Measurements from ENCODE around the gene MSH2. TPM values are rescaled to one million over a fixed set of nuclear protein-coding genes. Genes with fewer than 3 reads are reported as not detected.

Gene MSH2
- total RNA-seq, 1 experiment from 2014 or later: 139 TPM

DNA sequence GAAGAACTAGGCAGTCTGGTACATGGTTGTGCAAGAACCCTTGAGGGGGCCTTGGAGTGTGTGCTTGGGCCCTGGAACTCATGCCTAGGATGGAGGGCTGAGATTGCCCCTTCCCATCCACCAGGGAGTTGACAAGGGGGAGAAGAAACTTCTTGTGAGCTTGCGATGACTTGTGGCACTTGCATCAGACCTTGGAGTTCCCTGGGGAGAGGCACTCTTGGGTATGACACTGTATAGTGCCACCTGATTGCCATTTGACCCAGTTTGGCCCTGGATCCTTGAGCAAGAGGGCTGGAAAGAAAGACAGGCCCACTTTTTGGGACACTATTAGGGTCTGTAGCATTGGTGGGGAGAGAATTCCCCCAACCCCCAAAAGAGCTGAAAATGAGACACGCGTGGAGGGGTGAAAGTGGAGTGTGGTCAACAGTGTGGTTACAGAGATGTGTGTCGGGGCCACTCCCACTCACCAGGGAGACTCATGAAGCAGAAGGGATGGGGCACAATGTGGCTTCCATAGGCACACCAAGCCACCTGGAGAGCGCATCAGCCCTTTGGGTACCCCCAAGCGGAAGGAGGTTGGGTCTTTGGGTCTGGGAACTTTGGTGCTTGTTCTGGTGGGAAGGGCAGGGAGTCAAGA, 101.3 kb downstream of the MSH2 start:
- no peaks in the 10 kb centered on the region for H3K4me1 ChIP-seq (ENCODE audit: insufficient read depth, low read length)
- no peak overlapping the region for H2BK120ac ChIP-seq (ENCODE audit: low read depth, low read length, poor library complexity, severe bottlenecking)
- H3K9me3 ChIP-seq (ENCODE audit: control insufficient read depth, low read depth, low read length): peaks cover 35% of the 10 kb centered on the region
- H3K14ac ChIP-seq (ENCODE audit: insufficient read depth, low read length): no peak overlapping the region
- no peak overlapping the region for H2BK15ac ChIP-seq (ENCODE audit: low read depth, low read length)
- no peak overlapping the region for H2AFZ ChIP-seq (ENCODE audit: low read length)
- DNase-seq: no peak
- no peak overlapping the region for H2AK5ac ChIP-seq (ENCODE audit: insufficient read length, low read length)
- H3K79me1 ChIP-seq (ENCODE audit: insufficient read depth, low read depth, low read length, poor library complexity, severe bottlenecking): no peaks in the 10 kb centered on the region
- Mint-ChIP-seq H3K36me3 (ENCODE audit: insufficient read depth in 1 of 3, low read depth in 3 of 3) (peaks cover 24 to 39% (median 30%) of the 10 kb centered on the region in 3 experiments), H3K4me3 (no peak overlapping the region), H3K27me3 (ENCODE audit: low read depth) (peaks cover 5% of the 10 kb centered on the region), H3K4me1 (peaks cover 10 to 11% of the 10 kb centered on the region in 2 experiments), H3K9me3 (peaks cover 35 to 48% of the 10 kb centered on the region in 2 experiments), H3K27ac (no peak overlapping the region; a peak in 1 of 7 replicates)
- H2BK5ac ChIP-seq (ENCODE audit: insufficient read length, low read length): no peak overlapping the region
- no peak overlapping the region for H3K18ac ChIP-seq (ENCODE audit: insufficient read length, low read depth, low read length)
- no peak overlapping the region for H3K56ac ChIP-seq (ENCODE audit: insufficient read length, low read depth, low read length)
- WGBS (ENCODE audit: extremely low coverage, insufficient read length, low lambda C conversion rate): no CpG with 5 or more reads among the region's 6 CpGs
- TF ChIP-seq, protein P1, sequence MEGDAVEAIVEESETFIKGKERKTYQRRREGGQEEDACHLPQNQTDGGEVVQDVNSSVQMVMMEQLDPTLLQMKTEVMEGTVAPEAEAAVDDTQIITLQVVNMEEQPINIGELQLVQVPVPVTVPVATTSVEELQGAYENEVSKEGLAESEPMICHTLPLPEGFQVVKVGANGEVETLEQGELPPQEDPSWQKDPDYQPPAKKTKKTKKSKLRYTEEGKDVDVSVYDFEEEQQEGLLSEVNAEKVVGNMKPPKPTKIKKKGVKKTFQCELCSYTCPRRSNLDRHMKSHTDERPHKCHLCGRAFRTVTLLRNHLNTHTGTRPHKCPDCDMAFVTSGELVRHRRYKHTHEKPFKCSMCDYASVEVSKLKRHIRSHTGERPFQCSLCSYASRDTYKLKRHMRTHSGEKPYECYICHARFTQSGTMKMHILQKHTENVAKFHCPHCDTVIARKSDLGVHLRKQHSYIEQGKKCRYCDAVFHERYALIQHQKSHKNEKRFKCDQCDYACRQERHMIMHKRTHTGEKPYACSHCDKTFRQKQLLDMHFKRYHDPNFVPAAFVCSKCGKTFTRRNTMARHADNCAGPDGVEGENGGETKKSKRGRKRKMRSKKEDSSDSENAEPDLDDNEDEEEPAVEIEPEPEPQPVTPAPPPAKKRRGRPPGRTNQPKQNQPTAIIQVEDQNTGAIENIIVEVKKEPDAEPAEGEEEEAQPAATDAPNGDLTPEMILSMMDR (conservative IDR thresholded peaks at IDR 0.05): no peak
- no peak overlapping the region for H4K8ac ChIP-seq (replicated peaks; ENCODE audit: insufficient read length, low read depth, low read length)
- no peaks in the 10 kb centered on the region for H3K23me2 ChIP-seq (ENCODE audit: insufficient read length, low read depth, low read length, poor library complexity, severe bottlenecking)
- H2BK12ac ChIP-seq (ENCODE audit: insufficient read length, low read depth, low read length): no peak overlapping the region
- no peaks in the 10 kb centered on the region; the same call in 1 of the 2 replicates for H3K27me3 ChIP-seq (ENCODE audit: insufficient read depth, low read length)
- no peak overlapping the region for H3T11ph ChIP-seq (ENCODE audit: low read length)
- no peak overlapping the region for H3K9ac ChIP-seq (ENCODE audit: extremely low read depth, insufficient read length, low read length)
- no peaks in the 10 kb centered on the region for H4K20me1 ChIP-seq (ENCODE audit: control insufficient read depth, insufficient read depth, insufficient read length)
- H3K4ac ChIP-seq (ENCODE audit: low read depth, low read length): no peak overlapping the region
- H3K4me2 ChIP-seq (ENCODE audit: insufficient read depth, insufficient read length, low read length): no peak overlapping the region
- no peak overlapping the region for H3K23ac ChIP-seq (ENCODE audit: insufficient read length, low read depth, low read length)
- H2BK20ac ChIP-seq (ENCODE audit: low read depth, low read length, poor library complexity, severe bottlenecking): no peak overlapping the region
- no peaks in the 10 kb centered on the region for H3K79me2 ChIP-seq (ENCODE audit: insufficient read depth, low read length)
- no peak overlapping the region for H4K91ac ChIP-seq (ENCODE audit: insufficient read length, low read depth, low read length)
- no peak overlapping the region for H4K5ac ChIP-seq (ENCODE audit: insufficient read length, low read depth, low read length)
- no peak overlapping the region for H3K27ac ChIP-seq (ENCODE audit: insufficient read length, low read depth, low read length)
